Endothelial cell of hepatic sinusoid (primary cell): ENCODE results near the gene HOXB9.

Source experiments
- in situ Hi-C: cut with HindIII; loops from 2 replicates; pipeline ENCODE4 v1.10.0; 2017; ENCODE audit warnings: low sequenced_read_pairs

The HOXB9 gene

GRCh38 chr17:48626245-48627117 lies at the start of gene HOXB9:
Gene HOXB9, minus strand, starts transcription at chr17:48626358. Its CDS starts 89 bp downstream, at chr17:48626269.
- in situ Hi-C loops, result no loop called here

GRCh38 chr17:48672340-48672739 lies 46.2 kb upstream of the HOXB9 start:
- in situ Hi-C loops, result no loop called here

GRCh38 chr17:48671697-48672171 lies 45.6 kb upstream of the HOXB9 start:
- in situ Hi-C loops, result no loop called here

- in situ Hi-C loops, result no loop called here
Measured at GRCh38 chr17:48663134-48663924, 37.2 kb upstream of the HOXB9 start.

- in situ Hi-C loops, result no loop called here
Measured at GRCh38 chr17:48655913-48656312, 29.8 kb upstream of the HOXB9 start.

- in situ Hi-C loops, result no loop called here
Measured at GRCh38 chr17:48649741-48650140, 23.6 kb upstream of the HOXB9 start.

- in situ Hi-C loops, result no loop called here
Measured at GRCh38 chr17:48647963-48648245, 21.7 kb upstream of the HOXB9 start.

- in situ Hi-C loops, result no loop called here
Measured at GRCh38 chr17:48647103-48647962, 21.2 kb upstream of the HOXB9 start.

- in situ Hi-C loops, result no loop called here
Measured at GRCh38 chr17:48646183-48647102, 20.3 kb upstream of the HOXB9 start.

GRCh38 chr17:48645639-48646182 lies 19.6 kb upstream of the HOXB9 start:
- in situ Hi-C loops, result no loop called here

GRCh38 chr17:48644910-48645557 lies 18.9 kb upstream of the HOXB9 start:
- in situ Hi-C loops, result loop anchor here (5.0 kb wide), 1 partner anchor 92 kb away; no protein-coding TSS in a partner anchor

GRCh38 chr17:48644159-48644558 lies 18.0 kb upstream of the HOXB9 start:
- in situ Hi-C loops, result loop anchor here (5.0 kb wide), 1 partner anchor 93 kb away; no protein-coding TSS in a partner anchor

- in situ Hi-C loops, result loop anchor here (5.0 kb wide), 1 partner anchor 94 kb away; no protein-coding TSS in a partner anchor
Measured at GRCh38 chr17:48643697-48644012, 17.5 kb upstream of the HOXB9 start.

GRCh38 chr17:48642843-48643696 lies 16.9 kb upstream of the HOXB9 start:
- in situ Hi-C loops, result loop anchor here (5.0 kb wide), 1 partner anchor 94 kb away; no protein-coding TSS in a partner anchor

- in situ Hi-C loops, result loop anchor here (5.0 kb wide), 1 partner anchor 95 kb away; no protein-coding TSS in a partner anchor
Measured at GRCh38 chr17:48642059-48642842, 16.1 kb upstream of the HOXB9 start.

GRCh38 chr17:48641541-48642058 lies 15.4 kb upstream of the HOXB9 start:
- in situ Hi-C loops, result loop anchor here (5.0 kb wide), 1 partner anchor 96 kb away; no protein-coding TSS in a partner anchor

GRCh38 chr17:48640858-48641180 lies 14.7 kb upstream of the HOXB9 start:
- in situ Hi-C loops, result loop anchor here (5.0 kb wide), 1 partner anchor 96 kb away; no protein-coding TSS in a partner anchor
